Effector CD4-positive, alpha-beta T cell (primary cell): ENCODE data around the gene NACAD.
"Not testable (repeated sequence)": the region's sequence is repeated elsewhere in the genome, so short reads cannot be mapped to it uniquely, and the experiment has no call there.

ENCODE experiments used
- DNase-seq: peaks from one replicate; pipeline ENCODE4 v3.0.0-alpha.2; 2020

Gene NACAD

DNA sequence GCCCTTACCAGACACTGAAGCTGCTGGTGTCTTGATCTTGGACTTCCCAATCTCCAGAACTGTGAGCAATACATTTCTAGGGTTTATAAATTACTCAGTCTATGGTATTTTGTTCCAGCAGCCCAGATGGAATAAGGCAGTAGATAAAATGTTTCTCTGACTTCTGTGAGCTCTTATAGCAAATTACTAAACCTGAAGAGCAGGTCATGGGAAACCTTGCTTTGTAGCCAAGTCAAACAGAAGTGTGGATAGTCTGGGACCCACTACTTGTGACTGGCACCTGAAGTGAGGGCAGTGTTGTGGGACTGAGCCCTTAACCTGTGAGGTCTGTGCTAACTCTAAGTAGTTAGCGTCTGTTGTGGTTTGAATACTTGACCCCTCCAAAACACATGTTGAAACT lies 27.3 kb upstream of the NACAD start:
- no peak for DNase-seq

DNA sequence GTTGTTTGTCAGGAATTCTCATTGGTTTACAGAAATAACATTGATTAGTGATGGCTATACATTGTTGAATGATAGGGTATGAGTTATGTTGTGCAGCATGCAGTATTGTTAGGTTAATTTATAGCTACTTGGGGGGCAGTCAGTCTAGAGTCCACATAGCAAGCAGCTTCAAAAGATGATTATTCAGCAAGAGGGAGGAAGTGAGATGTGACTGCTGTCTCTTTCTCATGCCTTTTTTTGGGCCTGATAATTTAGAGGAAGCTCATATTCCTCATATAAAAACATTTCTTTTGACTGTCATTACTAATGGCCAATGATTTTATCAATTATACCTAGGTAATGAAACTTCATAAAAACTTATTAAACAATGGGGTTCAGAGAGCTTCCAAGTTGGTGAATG lies 26.2 kb upstream of the NACAD start:
- DNase-seq: no peak

DNA sequence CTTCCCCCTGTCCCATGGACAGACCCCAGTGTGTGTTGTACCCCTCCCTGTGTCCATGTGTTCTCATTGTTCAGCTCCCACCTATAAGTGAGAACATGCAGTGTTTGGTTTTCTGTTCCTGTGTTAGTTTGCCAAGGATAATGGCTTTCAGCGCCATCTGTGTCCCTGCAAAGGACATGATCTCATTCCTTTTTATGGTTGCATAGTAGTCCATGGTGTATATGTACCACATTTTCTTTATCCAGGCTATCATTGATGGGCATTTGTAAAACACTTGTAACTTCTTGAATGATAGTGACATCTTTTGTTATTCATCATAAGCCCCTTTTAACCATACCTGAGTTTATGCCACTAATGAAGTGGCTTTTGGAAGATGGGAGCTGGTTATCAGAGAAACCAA lies 25.5 kb upstream of the NACAD start:
- DNase-seq: not testable (repeated sequence)

DNA sequence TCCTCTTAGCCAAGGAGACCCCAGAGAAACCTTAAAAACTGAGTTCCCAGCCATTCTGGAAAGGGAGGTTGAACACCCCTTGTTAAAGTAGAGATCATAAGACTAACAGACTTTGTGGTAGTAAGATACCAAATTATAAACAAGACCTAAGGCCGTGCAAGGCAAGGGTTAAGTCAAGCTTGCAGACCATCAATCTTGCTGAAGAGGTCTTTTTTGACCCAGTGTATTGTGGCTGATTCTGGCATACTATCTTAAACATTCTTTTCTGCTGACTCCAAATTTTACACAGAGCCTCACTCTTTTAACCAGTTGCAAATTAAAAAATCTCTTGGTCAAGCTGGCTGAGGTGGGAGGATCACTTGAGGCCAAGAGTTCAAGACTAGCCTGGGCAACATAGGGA lies 23.9 kb upstream of the NACAD start:
- no peak for DNase-seq

DNA sequence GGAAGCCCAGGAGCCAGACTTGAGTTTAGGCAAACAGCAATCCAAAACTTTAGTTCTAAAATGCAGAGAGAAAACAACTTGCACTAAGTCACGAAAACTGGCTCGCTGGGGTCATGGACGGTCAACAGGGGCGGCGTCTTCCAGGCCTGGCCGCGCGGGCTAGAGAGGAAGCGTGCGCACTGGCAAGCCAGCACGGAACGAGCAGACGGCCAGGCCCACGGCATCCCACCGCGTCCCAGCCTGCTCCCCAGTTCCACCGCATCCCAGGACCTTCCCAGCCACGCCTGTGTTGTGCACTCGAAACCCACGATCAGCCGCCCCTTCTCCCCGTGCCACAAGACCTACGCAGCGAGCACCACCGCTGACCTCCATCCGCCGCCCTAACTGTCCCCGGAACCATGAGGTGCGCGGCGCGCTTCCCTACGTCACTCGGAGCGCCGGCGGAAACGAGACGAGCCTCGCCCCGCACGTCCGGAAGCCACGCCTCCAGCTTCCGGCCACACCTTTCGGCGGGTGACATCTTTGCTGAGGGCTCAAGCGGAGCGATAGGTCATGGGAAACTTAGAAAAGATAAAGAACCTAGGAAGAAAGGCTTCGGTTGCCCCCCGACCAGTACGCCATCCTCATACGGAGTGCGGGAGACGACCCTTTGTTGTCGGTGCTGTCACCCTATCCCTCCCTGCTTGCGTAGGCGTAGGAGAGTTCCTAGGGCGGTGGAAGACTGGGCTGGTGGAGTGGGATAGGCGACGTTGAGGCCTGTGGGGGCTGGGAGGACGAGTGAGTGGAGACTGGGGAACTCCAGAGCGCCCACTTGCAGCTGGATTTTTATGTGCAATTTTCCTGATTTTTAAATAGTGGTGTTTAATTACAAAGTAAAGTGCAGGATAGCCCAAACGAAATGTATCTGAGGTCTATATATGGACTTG lies 22.8 kb upstream of the NACAD start, which contains the start of gene TBRG4:
Gene TBRG4, minus strand, starts transcription at position 400 of the 926 bp plus-strand sequence. CDS start 2,460 bp downstream, outside the sequence.
- peak; percentile 89 for DNase-seq

DNA sequence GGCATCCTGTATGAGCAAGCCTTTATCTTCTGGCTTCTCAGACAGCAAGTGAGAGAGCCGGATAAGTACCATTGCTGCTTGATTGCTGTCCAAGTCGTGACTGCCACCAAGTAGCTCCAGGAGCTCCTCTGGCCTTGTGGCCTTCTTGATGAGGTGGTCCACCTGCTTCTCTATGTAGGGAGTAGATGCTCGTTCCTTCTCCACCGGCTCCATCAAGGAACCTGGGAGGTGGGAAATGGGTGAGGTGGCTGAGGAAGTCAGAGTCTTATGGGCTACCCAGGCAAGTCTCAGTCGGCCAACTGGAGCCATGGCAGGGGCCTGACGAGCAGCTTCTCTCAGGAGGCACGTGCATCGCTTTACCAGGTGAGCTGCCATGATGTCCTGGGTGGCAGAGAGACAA lies 20.1 kb upstream of the NACAD start:
- DNase-seq: no peak

DNA sequence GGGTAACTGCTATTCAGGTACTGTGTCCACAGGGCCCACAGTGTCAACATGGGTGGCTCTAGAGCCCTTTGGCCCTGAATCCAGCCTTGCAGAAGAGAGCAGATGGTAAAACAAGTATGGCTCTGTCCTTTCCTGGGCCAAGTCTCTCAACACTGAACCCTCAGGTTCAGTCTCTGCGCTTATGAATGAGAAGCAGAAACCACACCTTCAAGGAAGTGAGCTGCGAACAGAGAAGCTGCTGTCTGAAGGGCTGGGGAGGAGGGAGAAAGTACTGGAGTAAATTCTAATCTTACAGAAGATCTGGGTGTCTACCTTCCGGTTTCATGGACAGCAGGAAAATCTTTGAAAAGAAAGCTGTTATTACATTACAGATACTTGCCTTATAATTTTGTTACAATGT lies 18.6 kb upstream of the NACAD start:
- no peak for DNase-seq

DNA sequence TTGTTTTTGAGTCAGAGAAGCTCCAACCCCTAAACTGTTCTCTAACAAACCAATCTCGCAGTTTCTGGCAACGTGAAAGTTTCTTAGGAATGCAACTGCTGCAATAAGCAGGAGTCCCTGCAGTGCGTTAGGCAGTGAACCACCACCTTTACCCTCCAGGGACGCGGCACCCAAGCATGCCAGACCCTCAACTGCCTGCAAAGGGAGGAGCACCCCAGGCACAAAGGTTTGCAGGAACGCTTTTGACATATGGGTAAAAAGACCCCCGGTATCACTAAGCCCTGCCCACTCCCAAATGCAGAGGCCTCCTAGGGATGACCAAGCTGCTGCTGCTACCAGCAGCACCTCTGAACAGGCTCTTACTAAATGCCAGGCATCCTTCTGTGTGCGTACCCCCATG lies 18.1 kb upstream of the NACAD start:
- DNase-seq: no peak

DNA sequence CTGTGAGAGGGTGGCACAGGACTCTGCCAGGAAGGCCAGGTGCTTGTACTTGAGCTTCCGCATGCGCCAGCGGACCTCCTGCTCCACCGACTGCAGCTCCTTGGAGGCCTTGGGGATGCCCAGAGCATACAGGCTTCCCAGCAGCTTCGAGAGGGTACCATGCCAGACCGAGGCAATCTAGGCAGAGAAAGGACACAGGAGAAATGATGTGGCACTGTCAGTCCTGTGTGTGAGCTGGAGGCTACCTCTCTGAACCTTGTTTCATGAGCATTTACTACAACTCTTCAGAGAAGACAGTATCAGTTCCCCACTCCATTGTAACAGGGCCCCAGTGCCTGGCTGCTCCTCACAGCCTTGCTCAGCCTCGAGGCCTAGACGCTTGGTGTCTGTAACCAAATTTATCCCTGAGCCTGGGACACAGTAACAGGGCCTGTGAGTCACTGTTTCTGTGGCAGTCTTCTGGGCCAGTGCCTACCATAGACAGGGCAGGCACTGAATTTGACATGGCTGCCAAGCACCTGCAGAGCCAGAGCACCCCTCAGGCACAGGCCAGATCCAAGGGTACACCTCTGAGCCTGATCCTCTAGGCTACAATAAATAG lies 16.9 kb upstream of the NACAD start:
- no peak for DNase-seq

DNA sequence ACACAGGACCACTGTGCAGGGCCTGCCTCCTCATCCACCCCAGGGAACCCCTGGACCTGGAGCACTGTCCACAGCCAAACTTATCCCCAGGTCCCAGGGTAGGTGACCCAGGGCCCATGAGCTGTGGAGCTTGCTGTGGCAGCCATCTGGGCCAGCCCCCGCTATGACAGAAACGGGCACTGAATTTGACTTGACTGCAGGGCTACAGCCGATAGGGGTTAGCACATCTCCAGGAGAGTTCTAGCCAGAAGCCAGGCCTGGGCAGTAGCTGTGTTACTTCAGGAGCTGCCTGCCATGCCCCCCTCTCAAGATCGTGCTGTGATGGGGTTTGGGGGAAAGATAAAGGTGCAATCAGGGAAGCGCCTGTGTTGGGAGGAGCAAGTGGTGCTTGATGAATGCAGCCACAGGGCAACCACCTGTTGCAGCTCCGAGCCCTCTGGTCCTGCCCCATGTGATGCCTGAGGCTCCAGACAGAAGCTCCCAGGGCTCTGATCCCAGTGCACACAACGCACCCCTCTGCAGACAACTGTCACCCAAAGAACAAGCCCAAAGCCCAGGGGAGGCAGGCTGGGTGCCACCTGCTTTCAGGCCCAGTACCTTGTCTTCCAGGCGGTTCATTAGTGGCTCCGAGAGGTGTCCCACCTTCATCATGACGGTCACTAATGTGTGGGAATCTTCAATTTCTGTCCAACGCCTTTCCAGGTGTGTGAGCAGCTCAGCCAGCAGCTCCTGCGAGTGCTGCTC lies 16.2 kb upstream of the NACAD start:
- no peak for DNase-seq

DNA sequence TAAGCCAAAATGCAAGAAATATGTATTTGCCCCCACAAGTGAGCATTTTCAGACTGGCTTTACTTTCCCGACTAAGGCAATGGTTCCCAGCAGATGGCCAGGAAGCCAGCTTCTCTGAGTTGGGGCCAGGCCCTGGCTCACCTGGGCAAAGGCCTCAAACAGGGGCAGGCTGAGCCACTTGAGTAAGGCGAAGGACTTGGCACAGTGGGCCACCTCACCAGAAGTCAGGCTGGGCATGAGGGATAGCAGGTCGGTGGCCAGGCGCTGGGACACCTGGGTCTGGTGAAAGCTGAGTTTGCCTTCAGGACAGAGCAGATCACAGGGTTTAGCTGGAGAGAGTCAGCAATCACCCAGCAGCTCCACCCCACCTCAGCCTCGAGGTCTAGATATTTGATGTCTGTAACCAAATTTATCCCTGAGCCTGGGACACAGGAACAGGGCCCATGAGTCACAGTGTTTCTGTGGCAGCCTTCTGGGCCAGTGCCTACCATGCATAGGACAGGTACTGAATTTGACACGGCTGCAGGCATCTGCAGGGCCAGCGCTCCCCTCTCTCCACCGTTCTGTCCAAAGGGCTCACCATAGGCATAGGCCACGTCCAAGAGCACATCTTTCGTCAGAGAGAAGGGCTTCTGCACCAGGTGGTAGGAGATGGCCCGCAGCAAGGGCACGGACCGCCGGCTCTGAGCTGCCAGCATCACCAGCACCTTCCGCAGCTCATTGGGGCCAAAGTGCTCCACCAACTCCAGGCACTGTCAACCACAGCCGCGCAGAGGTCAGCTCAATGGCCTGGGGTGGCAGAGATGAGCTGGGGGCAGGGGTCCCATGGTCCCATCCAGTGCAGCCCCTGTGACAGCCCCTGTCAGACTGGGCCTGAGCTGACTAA lies 15.4 kb upstream of the NACAD start:
- DNase-seq: no peak

DNA sequence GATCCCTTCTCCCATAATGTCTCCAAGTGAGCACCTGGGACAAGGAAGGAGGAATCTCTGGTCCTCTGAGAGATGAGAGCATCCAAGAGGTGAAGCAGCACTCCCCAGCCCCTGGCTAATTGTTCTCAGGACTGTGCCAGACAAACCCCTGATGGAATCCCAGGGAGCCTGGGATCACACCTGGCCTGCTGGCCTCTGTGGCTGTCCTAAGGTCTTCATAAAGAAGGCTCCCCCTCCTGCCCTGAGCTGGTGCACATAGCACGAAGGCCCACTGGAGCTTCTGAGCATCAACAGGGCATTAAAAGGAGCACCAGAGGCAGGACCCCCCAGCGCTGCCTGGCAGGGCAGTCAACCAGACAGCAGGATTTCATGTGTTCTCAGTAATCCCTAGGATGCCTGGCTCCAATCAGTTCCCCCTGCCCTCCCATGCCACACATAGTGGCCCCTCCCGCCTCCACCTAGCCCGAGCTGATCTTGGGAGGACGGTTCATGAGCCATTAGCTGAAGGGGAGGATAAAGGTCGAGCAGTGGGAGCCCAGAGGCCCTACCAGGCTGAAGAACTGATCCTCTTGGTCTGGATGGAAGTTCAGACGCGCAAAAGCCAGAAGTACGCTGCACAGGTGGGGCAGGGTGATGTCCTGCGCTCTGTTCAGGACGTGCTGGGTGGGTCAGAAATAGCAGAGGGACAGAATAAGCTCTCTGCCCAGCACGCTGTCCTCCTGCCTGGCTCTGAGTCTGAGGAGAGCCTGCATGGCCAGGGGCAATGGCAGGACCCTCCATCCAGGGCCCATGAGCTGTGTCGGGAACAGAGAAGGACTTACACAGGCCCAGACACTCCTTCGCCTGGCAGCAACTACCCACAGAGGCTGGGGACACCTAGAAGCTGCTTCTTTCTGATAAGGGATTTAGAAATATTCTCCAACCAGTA lies 14.3 kb upstream of the NACAD start:
- no peak for DNase-seq

DNA sequence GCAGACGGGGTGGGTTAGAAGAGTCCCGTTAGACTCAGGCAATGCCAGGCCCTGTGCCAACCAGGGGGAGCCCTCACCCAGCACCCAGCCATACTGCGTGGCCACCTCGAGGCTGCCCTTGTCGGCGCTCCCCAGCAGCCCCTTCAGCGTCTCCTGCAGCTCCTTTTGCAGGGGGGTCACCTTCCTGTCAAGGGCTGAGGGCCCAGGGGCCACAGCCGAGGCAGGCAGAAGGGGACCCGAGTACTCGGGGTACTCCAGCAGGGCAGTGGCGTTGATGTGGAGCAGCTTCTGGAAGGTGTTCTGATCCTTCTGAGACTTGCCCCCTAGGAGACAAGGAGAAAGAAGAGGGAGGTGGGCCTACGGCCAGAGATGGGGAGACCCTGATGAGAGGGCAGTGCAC lies 13.0 kb upstream of the NACAD start:
- no peak for DNase-seq

DNA sequence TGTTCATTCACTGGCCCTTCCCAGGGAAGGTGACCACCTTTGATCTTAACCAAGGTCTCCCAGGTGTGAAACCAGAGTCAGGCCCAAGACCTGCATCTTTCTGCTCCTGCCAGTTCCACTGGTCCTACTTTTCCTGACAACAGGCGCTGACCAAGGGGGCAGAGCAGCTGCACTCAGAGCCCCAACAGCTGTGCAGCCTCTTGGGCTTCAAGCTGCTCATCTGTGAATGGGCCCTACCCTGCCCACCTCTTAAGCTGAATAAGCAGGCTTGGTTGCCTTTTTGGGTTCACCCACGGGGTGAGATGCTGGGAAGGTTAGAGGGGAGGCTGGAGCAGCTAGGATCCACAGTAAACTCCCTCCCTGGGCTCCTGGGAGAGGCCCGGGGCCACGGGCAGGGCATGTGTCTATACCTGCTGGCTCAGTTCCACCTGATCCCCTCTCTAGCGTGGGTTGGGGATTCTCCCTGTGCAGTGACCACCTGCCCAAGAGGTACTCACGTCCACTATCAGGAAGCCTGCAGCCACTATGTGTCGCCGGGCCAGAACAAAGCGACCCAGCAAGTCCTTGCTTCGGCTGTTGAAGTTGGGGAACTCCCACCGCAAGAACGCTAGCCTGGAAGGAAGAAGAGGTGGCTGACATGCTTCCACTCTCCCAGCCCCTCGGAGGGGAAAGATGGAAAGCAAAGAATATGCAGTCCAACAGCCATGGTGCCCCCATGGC lies 12.2 kb upstream of the NACAD start:
- DNase-seq: no peak

DNA sequence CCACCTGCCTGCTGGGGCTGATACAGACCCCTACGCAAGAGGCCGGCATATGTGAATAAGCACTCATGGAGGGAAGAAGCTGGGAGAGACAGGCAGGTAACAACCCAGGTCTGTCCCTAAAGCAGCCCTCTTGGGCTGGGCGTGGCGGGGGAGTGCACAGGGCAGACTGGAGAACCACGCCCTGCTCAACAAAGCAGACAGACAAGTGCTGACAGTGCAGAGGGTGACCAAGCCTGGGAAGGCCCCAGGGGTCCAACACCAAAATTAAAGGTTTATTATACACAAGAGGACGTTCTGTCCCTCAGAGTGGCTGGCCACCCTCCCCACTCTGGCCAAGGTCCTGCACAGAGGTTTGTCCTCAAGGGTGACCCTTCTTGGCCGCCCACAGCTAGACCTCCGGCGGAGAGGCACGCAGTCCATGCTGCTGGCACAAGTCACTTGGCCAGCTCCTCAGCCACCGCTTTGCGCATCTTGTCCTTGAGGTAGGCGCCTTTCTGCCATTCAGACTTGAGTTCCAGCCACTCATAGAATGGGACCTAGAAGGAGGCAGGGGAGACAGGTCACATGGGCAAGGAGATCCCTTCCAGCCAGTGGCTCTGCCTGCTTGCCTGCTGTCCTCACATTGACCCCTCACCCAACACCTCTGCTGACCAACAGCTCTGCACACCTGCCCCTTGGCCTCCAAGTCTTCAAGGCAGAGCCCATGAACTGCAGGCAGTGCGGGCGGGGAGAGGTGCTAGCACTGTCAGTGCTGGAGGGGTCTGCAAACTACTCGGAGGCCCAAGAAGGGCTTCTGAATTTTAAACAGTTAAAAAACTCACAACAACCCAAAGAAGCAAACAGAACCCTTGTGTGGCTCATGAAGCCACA lies 11.4 kb upstream of the NACAD start:
- DNase-seq: no peak

DNA sequence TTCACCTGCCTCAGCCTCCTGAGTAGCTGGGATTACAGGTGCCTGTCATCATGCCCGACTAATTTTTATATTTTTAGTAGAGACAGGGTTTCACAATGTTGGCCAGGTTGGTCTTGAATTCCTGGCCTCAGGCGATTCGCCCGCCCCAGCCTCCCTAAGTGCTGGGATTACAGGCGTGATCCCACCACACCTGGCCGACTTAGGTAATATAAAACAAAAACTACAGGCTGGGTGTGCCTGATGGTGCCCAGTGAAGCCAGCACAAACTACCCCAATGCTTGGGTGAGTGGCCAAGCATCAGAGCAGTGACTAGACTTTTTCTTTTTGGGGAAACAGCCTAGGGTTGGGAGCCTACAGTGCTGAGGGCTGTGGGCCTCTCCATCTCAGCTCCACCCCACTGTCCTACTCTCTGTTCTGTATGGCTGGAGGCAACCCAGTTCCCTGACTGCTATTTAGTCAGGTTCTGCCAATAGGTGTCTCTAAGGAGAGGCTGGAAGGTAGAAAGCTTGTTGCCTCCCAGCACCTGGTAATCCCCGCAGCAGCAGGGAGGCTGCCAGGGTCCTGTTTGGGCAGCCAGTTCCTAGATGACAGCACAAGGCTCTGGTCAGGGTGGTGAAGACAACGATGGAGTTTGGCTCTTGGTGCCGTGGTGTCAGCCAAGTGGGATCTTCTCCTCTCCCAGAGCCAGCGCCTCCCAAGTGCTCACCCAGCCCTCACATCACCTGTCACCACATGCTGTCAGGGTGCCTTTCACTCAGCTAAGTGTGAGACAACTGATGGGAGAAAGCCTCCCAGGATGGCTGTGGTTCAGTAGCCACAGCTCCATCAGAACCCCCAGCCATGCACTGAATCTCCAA lies 10.4 kb upstream of the NACAD start:
- no peak for DNase-seq

DNA sequence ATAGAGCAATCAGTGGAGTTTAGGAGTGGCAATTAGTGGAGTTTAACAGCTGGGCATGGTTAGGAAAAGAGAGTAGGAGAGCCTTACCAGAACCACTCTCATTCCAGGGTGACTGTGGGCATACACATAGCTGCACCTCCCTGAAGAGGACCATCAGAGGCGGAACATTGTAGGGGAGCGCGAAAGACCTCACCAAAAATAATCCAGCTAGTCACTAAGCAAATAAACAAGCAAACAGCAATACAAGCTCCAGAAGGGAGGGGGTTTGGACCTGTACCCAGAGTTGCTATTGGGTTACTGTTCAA lies 4.1 kb upstream of the NACAD start:
- no peak for DNase-seq

DNA sequence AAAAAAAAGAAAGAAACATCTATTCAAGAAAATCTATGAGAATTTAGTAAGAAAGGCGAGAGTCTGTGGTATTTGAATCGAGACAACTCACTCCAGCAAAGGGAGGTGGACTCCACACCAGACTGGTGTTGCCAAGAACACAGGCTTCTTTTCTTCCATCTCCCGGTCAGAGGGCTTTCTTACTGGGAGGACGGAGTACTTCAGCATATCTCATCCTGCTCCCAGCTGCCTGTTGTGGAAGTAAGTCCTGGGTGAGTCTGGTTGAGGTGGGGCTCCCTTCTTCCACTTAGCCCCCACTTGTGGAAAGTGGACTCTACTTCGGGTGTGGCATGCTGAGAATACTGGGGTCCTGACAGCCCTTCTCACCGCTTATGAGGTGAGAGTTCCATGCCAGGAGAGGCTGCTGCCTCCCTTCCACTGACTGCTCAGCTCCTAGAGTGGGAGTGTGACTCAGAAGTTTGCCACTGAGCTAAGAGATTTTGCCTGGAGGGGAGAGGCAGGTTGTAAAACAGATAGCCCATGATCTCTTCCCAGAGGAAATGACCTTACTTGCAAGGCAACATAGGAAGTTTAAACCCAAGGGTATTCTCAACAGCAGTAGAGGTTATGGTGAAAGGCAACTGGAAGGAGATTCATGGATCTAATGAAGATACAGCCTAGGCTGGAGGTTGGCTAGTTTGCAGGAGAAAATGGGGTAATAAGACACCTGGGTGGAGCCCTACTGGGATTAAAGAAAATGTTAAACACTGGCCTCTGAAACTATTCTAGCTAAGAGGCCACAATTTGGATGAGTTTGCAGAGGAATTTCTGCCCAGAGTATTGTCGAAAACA lies 3.5 kb upstream of the NACAD start:
- no peak for DNase-seq
